HepG2 (cell line): ENCODE results near the gene NSMCE4A. TPM values are rescaled to one million over a fixed set of nuclear protein-coding genes. Genes with fewer than 3 reads are reported as not detected.
A peak's percentile ranks its signal among the peaks of the same experiment; 100 is the strongest.

Experiments used
- BCL6 ChIP-seq: IDR thresholded peaks from 2 replicates; pipeline ENCODE4 v1.6.1; 2016; ENCODE audit warnings: missing genetic modification reagents, missing compliant biosample characterization
- GMEB2 ChIP-seq: IDR thresholded peaks from 2 replicates; pipeline ENCODE4 v1.6.1; 2016; ENCODE audit warnings: missing biosample characterization, missing genetic modification reagents, low read depth
- KDM5A ChIP-seq: fragments of 200-600 bp; sonication (generic); IDR thresholded peaks from 2 replicates; pipeline ENCODE4 v1.7.0; 2018; ENCODE audit warnings: antibody characterized with exemption, mild to moderate bottlenecking, low read length, borderline replicate concordance
- MAFF ChIP-seq: IDR thresholded peaks from 2 replicates; pipeline ENCODE4 v1.6.1; 2011; ENCODE audit warnings: low read depth, low read length, improper control_type of control experiment
- PATZ1 ChIP-seq: sonication (generic); formaldehyde crosslinking; IDR thresholded peaks from 2 replicates; pipeline ENCODE4 v1.4.0; 2020; ENCODE audit warnings: missing genetic modification reagents
- PRDM10 ChIP-seq: sonication (generic); formaldehyde crosslinking; IDR thresholded peaks from 2 replicates; pipeline ENCODE4 v1.4.0; 2020; ENCODE audit warnings: low read depth, missing genetic modification reagents
- TAF15 ChIP-seq: fragments of 200-400 bp; formaldehyde crosslinking; IDR thresholded peaks from one replicate; pipeline ENCODE4 v1.6.1; 2018; ENCODE audit warnings: mild to moderate bottlenecking, low read depth, low read length; ENCODE audit not compliant: poor library complexity, severe bottlenecking
- THAP9 ChIP-seq: sonication (generic); formaldehyde crosslinking; IDR thresholded peaks from 2 replicates; pipeline ENCODE4; 2020; ENCODE audit warnings: missing genetic modification reagents, mild to moderate bottlenecking, borderline replicate concordance
- TOPORS ChIP-seq: sonication (generic); formaldehyde crosslinking; IDR thresholded peaks from 2 replicates; pipeline ENCODE4 v1.8.0; 2023; ENCODE audit warnings: mild to moderate bottlenecking, missing genetic modification reagents
- ZFP91 ChIP-seq: sonication (generic); formaldehyde crosslinking; IDR thresholded peaks from 2 replicates; pipeline ENCODE4 v1.9.0; 2022; ENCODE audit warnings: missing genetic modification reagents, mild to moderate bottlenecking, borderline replicate concordance
- ZNF33A ChIP-seq: sonication (generic); formaldehyde crosslinking; IDR thresholded peaks from 2 replicates; pipeline ENCODE4 v1.5.1; 2020; ENCODE audit warnings: missing genetic modification reagents, mild to moderate bottlenecking, moderate library complexity, borderline replicate concordance
- ZNF451 ChIP-seq: sonication (generic); formaldehyde crosslinking; IDR thresholded peaks from 2 replicates; pipeline ENCODE4 v1.5.0; 2020; ENCODE audit warnings: mild to moderate bottlenecking, missing genetic modification reagents
- polyA plus RNA-seq, 8 experiments: library from polyadenylated mRNA; depleted of rRNA in 3 of 8; stranded (reverse) in 7 of 8; unstranded in 1 of 8; fragments of >200 nt; fragmentation: Illumina TruSeq in 4 of 8; extraction: Trizol in 4 of 8; gene quantifications; 2 replicates each; pipeline versions ENCODE4 v1.2.1 to v1.2.3, GENCODE V29; 2011 to 2016; ENCODE audit warnings: low read depth in 4 of 8, missing spikeins in 1 of 8, mixed read lengths in 1 of 8; ENCODE audit not compliant: insufficient read depth in 1 of 8
- total RNA-seq, 5 experiments: library from RNA; depleted of rRNA; stranded (reverse); fragments of >200 nt; fragmentation: Illumina TruSeq; extraction: Trizol; gene quantifications; 2 replicates each; pipeline ENCODE4 v1.2.3, GENCODE V29; 2016; ENCODE audit warnings: low read depth in 1 of 5

NSMCE4A gene
- total and polyA plus RNA-seq, 2 of the 13 experiments (the other 11 are each of a cell fraction or from before 2014, with no cell fraction given) = 61.1 to 91.6 TPM

GRCh38 chr10:121927841-121928527 is 47.0 kb downstream of the NSMCE4A start, which contains the start of gene ATE1 (continued):
- TF ChIP-seq THAP9 (CRISPR knock-in tag) (0 out of 2 replicates have a peak, but pooled peaks have one; percentile 60), GMEB2 (no peak), BCL6 (CRISPR knock-in tag) (no peak; the same call in 1 of the 2 replicates), PRDM10 (CRISPR knock-in tag) (peak; percentile 39; the same call in 1 of the 2 replicates), MAFF (no peak), PATZ1 (CRISPR knock-in tag) (peak; percentile 27; the same call in 1 of the 2 replicates), ZNF33A (CRISPR knock-in tag) (0 out of 2 replicates have a peak, but pooled peaks have one; percentile 65), ZNF451 (CRISPR knock-in tag) (peak; percentile 84), TOPORS (CRISPR knock-in tag) (no peak), TAF15 (peak; percentile 36), ZFP91 (CRISPR knock-in tag) (peak; percentile 54; the same call in 1 of the 2 replicates), KDM5A (no peak)
